NCI-H345 (cell line): ENCODE data around the gene CD274.
"Not testable (repeated sequence)": the region's sequence is repeated elsewhere in the genome, so short reads cannot be mapped to it uniquely, and the experiment has no call there.

ENCODE experiments used
- DNase-seq: peaks from one replicate; lab custom pipeline; 2025; lab: John Stamatoyannopoulos, UW

Gene CD274

DNA sequence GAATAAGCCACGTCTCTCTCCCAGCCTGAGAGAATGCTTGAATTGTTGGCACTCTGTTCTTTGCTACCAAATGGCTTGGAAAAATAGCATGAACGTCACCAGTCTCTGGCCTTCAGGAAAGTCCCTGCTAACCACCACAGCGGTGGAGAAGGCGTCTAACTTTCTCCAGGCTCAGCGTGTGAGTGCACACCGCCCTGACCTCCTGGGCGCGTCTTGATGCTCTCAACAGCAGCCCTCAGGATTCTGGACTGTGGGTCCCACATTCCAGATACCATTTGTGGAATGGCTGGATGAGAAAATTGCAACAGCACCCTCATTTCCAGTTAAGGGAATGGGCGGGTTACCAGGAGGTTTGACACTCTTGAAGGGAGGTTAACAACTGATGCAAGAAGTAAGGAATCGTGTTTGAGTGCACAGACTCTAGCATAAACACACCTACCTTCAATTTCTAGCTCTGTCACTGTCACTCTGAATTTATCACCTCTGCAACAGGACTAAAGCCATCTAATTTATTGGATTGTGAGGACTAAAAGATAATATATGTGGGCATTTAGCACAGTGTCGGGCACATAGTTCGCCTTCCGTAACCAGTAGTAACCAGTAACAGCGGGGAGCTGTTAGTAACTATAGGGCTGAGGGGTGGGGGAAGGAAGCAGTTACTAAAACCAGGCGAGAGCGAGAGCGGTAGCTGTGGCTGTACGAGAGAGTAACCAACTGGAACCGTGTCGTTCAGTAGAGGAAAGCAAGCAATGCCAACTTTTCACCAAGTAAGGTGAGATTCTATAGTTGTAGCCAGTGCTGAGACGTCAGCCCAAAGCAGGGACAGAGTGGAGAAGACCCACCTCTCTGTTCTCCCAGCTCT is 11.8 kb upstream of the CD274 start:
- DNase-seq = no peak

DNA sequence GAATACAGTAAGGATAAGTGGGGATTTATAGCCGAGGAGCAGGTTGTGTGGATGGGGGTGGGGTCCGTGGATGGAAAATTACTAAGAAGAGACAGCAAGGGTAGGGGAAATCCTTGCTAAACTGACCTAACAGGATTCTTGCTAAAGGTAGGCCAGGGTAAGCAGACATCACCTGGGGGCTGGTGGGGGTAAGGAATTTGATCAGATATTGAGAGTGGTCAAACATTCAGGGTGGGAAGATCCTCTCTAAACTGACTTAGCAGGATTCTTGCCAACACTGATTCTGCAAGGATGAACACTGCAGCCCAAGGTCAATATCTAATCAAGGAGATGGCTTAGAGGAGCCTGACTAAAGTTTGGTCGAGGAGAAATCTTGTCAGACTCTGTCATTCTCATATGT is 9.9 kb upstream of the CD274 start:
- DNase-seq = no peak

DNA sequence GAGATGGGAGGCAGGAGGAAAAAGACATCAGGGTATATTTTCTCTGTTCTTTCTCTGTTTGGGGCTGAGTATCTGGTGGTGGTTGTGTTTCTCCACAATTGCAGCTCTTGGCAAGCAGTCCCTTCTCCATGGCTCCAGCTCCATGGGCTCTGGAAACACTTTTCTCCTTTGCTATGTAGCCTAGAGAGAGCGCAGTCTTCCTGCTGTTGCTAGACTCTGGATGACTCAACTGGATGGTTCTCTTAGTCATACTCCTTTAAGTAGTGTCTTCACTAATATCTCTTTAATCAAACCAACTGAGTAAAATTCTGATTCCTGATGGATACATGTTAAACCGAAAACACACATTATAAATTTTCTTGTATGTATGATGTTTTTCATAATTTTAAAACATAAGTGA is 9.3 kb upstream of the CD274 start:
- no peak for DNase-seq

DNA sequence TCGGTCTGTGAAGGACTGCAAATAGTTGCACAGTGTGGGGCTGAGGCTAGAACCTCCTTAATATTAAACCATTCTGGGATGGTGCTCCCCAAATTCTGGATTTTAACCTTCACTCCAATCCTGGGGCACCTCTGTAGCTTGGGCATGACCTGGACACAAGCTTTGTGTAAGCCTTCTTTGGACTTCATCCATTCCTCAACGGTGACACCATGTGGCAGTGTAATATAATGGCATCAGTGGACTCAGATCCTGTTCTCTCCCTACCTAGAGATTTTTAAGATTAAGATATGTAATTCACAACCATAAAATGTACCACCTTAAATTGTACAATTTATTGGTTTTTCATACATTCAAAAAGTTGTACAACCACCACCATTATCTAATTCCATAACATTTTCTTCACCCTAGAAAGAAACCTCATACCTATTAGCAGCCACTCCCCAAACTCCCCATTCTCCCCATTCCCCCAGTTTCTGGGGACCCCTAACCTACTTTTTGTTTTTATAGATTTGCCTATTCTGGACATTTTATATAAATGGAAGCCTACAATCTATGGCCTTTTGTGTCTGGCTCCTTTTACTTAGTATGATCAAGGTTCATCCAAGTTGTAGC is 7.8 kb upstream of the CD274 start:
- peak; percentile 52 for DNase-seq

DNA sequence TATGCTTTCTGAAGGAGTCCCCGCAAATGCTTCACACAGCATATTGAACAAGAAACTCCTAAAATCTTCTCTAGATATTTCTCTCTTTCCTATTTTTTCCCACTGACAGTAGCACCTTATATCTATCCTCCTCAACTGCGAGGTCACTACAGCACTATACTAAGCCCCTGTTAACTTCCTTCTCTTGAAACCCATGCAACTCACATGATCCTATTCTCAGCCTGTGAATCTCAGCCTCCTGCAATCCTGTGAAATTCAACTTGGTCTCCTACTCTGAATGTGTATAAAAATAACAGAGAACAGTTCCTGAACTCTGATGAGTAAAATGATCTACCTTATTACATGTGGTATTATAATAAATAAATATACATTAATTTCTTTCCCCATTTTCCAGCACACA is 6.5 kb upstream of the CD274 start:
- DNase-seq = no peak

DNA sequence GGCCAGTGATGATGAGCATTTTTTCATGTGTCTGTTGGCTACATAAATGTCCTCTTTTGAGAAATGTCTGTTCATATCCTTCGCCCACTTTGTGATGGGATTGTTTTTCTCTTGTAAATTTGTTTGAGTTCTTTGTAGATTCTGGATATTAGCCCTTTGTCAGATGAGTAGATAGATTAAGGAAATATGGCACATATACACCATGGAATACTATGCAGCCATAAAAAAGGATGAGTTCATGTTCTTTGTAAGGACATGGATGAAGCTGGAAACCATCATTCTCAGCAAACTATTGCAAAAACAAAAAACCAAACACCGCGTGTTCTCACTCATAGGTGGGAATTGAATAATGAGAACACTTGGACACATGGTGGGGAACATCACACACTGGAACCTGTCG is 5.2 kb upstream of the CD274 start:
- not testable (repeated sequence) for DNase-seq

DNA sequence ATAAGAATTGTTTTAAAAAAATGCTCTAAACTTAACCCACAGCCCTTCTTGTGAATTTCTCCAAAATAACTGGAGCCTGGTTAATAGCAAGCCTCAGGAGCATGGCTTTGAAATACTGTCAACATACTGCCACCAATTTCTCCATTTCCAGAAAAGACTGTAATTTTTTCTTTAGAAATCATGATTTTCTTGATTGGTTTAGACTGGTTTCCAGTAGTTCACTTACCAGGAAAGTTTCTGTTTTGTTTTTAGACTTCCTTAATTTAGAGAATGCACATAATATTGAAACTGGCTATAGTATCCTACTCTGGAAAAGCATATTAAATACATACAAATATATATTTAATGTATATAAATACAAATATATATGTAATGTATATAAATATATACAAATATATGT is 4.5 kb upstream of the CD274 start:
- DNase-seq = no peak

DNA sequence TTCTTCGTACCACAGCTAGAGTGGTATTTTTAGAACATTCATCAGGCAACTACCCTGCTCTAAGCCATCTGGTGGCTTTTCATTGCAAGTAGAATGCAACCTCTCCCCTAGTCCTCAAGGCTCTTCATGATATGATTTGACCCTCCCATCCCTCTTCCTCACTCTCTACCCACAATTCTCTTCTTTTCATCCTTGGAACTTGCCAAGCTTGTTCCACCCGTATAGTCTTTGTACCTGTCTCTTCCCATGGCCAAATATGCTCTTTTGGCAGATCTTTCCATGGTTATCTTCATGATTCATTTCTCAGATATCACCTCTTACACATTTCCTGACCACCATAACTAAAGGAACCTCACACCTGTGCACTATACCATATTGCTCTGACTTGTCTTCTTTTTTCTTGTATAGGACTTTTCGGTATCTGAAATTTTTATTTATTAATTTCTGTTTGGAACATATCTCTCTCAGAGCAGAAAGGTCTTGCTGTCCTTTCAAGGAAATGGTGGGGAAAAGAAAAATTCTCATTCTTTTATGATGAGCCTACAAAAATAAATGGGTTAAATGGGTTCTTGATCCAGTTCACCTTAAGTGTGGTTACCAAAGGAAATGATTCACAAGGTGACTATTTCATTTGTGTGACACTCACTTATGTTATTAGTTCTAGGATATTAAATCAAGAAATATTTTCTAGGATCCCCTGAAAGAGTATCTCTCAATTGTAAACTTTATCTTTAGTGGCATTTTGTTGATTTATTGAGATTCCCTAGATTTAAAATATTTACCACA is 3.7 kb upstream of the CD274 start:
- no peak for DNase-seq

DNA sequence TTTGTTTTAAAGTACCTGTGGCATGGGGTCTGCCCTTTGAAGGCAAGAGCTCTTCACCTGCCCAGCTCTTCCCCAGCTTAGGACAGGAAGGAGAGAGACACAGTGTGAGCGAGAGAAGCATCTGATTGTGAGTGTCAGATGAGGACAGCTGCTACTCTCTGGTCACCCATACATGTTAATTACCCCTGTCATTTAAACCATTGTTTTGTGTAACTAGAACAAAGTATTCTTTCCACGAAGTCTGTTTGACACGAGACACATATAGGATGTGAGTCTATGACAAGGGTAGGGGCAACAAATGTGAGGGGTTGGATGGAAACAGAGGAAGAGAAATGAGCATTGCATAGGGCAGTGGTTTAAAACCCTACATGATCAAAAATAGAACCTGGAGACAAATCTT is 3.0 kb upstream of the CD274 start:
- DNase-seq = no peak

DNA sequence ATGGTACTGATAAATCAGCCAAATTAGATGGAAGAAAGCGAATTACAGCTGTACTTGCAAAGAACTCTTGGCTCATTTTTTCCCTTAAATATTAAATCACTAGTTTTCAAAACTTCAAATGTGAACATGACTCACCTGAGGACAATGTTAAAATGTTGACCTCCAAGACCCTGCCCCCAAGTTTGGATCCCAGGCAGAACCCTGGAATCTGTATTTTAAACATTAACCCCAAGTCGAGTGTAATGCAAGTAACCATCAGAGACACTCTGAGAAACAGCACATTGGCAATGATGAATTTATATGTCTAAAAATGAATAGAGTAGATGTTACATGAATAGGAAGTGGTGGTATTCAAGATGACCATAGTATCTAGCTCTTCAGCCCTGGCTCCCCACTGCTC is 2.3 kb upstream of the CD274 start:
- DNase-seq = no peak

DNA sequence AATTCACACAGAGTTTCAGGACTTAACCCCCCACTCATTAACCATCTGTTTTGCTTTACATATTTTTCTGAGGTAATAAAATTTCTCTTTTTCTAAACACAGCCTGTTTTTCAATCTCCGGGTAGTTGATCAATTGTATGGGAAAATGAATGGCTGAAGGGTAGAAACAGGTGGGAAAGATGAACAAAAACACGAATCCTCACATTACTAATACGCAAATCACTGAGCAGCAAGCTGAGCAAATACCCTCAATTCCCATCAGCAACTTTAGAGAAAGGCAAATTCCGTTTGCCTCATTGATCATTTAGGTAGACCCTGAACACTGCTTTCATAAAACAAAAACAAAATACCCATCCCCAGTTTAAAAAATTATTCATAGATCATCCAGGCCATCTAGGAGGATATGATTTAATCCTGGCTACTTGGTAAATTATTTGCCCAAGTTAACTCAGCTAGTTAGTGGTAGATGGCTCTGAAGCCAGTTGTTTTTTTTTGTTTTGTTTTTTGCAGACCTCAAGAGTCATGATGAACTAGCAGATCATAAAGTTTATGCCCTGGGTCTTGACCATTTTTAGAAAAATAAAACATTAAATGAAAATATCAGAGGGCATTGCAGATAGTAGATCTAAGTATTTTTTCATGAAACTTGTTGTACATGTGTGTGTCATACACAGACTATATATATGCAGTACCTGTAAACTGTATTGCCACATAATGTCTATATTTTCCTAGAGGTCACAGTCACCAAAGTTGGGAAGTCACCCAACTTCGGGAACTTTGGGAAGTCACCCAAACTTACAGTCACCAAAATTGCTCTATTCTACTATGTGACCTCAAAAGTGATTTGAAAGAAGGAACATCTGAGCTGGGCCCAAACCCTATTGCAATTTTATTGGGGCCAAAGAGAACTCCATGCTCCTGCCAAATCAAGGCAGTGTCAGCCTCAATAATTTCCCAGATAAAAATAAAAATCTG is 1.6 kb upstream of the CD274 start:
- no peak for DNase-seq

DNA sequence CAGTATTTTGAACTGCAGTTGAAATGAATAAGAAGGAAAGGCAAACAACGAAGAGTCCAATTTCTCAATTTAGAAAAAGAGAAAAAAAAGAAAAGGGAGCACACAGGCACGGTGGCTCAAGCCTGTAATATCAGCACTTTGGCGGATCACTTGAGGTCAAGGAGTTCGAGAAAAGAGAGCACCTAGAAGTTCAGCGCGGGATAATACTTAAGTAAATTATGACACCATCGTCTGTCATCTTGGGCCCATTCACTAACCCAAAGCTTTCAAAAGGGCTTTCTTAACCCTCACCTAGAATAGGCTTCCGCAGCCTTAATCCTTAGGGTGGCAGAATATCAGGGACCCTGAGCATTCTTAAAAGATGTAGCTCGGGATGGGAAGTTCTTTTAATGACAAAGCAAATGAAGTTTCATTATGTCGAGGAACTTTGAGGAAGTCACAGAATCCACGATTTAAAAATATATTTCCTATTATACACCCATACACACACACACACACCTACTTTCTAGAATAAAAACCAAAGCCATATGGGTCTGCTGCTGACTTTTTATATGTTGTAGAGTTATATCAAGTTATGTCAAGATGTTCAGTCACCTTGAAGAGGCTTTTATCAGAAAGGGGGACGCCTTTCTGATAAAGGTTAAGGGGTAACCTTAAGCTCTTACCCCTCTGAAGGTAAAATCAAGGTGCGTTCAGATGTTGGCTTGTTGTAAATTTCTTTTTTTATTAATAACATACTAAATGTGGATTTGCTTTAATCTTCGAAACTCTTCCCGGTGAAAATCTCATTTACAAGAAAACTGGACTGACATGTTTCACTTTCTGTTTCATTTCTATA is 602 bp upstream of the CD274 start:
- DNase-seq = no peak

DNA sequence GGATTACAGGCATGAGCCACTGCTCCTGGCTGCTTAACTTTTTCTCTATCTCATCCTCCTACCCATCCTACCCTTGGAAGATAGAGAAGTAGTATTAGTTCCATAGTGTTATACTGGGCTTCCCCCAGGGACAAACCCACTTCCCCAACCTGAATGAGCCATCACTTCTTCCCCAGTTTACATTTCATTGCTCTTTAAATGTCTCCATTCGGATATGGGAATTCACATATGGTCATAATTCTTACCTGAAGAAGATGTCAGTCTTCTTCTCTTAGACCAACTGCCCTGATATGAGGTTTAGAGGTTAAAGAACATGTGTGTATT is 1.9 kb downstream of the CD274 start:
- DNase-seq = no peak

DNA sequence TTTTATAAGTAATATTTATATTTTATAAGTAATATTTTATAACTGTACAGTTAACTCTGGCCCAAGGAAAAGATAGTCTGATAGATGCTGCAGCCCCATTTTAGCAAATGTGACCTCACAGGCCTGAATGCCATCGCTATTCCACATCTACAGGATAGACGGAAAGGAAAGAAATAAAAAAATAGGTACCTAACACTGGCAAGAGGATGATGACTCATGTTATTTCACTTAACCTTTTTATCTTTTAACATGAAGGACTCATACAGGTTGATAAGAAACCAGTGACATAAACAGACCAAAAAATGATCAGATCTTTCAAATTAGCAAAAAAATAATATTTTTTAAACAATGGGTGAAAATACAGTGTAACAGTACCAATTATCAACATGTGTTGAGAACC is 2.7 kb downstream of the CD274 start:
- DNase-seq = no peak

DNA sequence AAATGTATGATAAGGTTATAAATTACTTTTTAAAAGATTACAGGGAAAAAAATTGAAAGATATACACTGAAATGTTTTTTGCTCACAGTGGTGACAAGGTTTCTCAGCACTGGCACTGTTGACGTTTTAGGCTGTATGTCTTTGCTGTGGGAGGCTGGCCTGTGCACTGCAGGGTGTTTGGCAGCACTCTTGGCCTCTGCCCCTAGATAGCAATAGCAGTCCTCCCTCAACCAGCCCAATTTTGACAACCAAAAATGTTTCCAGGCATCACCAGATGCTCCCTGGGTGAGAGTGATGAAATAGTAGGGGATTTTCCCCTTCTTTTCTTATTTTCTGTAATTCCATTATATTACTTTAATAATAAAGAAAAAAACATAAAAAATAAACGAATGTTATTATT is 3.3 kb downstream of the CD274 start:
- DNase-seq = no peak

DNA sequence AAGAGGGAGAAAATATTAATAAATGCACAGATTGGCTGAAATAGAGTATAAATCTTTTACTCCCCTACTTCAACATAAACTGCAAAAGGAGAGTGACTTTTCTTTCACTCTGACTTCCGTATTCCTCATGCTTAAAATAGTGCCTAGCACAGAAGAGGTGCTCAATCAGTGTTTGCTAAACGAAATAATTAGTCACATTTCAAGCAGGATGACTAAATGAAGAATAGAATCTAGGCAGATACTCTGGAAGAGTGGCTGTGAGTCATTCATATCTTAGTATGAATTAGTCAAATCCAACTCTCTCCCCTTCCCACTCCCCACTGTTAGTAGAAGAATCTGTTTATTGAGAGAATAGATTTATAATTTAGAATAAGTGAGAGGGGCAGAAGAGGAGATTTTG is 4.8 kb downstream of the CD274 start:
- DNase-seq = no peak

DNA sequence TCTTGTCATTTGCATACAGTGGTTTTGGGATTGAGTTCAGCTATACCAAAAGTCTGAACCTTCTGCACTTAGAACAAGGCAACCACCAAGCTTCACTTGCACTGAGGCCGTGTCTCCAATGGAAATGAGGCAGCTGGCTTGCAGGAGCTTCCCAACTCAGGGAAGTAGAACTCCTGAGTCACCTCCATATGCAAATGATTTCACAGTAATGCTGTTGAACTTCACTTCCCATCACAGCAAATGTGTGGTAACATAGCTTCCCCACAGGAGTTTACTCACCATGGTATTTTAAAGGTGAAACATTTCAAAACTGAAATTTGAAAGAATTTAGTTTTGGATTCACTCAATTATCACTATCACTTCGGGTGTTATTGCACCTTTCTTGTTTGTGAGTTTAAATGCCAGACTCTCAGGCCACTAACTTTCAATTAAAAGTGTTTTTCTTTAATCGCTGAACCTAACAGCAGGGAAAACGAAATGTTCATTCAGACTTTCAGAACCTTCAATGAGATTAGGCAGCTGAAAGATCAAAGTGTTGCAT is 9.0 kb downstream of the CD274 start:
- DNase-seq = no peak

DNA sequence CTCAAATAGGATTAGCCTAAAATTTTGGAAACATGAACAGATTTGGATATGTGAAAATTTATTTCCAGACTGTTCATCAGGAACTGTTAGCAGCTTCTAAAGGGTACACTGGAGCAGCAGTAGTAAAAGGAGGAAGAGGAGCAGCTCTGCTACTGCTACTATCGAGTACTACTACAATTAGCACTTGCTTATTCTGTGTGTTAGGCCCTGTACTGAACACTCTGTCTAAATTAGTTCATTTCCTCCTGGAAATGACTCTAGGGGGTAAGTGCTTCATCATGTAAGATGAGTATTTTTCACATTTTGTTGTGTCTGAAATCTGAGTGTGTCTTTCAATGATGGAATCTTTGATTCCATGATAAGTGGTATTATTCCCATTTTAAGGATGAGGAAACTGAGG is 9.8 kb downstream of the CD274 start:
- DNase-seq = no peak

DNA sequence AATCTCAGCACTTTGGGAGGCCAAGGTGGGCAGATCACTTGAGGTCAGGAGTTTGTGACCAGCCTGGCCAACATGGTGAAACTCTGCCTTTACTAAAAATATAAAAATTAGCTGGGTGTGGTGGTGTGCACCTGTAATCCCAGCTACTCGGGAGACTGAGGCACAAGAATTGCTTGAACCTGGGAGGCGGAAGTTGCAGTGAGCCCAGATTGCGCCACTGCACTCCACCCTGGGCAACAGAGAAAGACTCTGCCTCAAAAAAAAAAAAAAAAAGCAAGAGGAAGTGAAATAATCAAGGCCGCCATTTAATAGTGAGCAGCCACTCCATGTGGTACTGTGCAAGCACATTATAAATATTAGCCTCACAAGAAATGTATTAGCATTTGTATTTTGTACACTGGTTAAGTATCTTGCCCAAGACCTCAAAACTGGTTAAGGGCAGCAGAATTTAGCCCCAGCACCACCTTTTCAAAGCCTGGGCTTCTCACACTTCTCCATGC is 14.5 kb downstream of the CD274 start:
- DNase-seq = not testable (repeated sequence)

DNA sequence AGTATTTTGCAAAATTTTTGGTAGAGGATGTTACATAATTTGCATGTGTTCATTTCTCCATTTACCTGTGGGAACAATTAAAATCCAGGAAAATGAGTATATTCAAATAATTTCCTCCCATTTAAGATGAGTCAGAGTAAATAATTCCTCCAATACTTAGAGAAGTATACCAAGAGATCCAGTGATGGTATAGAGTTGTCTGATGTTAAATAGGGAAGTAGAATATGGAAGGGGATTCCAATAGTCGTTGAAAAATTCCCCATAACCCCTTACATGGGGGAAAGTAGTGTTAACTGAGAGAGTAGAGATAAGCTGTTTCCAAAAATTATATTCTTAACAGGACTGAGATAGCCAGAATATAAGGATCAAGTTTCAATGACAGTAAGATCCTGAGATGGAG is 15.7 kb downstream of the CD274 start:
- DNase-seq = no peak

DNA sequence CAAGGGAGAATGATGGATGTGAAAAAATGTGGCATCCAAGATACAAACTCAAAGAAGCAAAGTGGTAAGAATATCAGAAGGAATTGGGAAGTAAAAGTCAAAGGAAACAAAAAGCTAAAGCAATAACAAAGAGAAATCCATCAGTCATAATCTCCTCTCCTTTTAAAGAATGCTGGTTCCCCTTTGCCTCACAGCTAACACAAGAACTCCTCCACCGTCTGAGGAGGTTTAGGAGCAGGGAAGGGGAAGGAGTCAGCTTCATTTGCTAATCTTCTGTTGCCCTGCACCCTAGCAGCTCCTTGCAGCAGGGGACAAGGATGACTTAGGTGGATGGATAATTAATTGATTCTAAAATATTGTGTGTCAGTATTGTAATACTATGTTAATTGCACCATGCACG is 16.4 kb downstream of the CD274 start:
- DNase-seq = no peak
